CD4-positive, alpha-beta T cell treated with Interleukin-1 beta for 1 hour (primary cell): ENCODE measurements around the gene PRKACB.
"Not testable (repeated sequence)": the region's sequence is repeated elsewhere in the genome, so short reads cannot be mapped to it uniquely, and the experiment has no call there.

Experiments
- DNase-seq, 2 donors: peaks; one replicate each; pipeline ENCODE4 v3.0.0-alpha.2; 2020 to 2022

Gene PRKACB

GRCh38 chr1:84272401-84272800, 128.3 kb downstream of the PRKACB start:
- no peak for DNase-seq

- DNase-seq, result no peak
These were observed 133.4 kb downstream of the PRKACB start for GRCh38 chr1:84277343-84278059.

GRCh38 chr1:84278905-84279304, 134.8 kb downstream of the PRKACB start:
- no peak for DNase-seq

GRCh38 chr1:84280912-84281311, 136.8 kb downstream of the PRKACB start:
- no peak for DNase-seq

- DNase-seq, result no peak
These were observed 138.8 kb downstream of the PRKACB start for GRCh38 chr1:84282780-84283333.

- no peak for DNase-seq
These were observed 139.3 kb downstream of the PRKACB start for GRCh38 chr1:84283381-84283780.

GRCh38 chr1:84286071-84286470, 142.0 kb downstream of the PRKACB start:
- no peak for DNase-seq

GRCh38 chr1:84287389-84287788, 143.3 kb downstream of the PRKACB start:
- not testable (repeated sequence) for DNase-seq
